SU-DHL-6 (cell line): ENCODE results near the gene PIGR.

Experiments used
- EZH2phosphoT487 ChIP-seq: fragments of 200-600 bp; sonication (generic), shearing (Covaris generic); conservative IDR thresholded peaks from 2 replicates; pipeline ENCODE4 v1.6.1; 2018; ENCODE audit warnings: mild to moderate bottlenecking, antibody characterized with exemption, low read length, moderate library complexity, mixed read lengths
- TF ChIP-seq, protein P1 (sequence below): fragments of 200-600 bp; sonication (generic); IDR thresholded peaks from one replicate; pipeline ENCODE4 v1.5.1; 2017; ENCODE audit warnings: antibody characterized with exemption, mild to moderate bottlenecking, low read length, moderate library complexity; ENCODE audit not compliant: insufficient read depth, poor library complexity, severe bottlenecking

- TF ChIP-seq, protein P1, sequence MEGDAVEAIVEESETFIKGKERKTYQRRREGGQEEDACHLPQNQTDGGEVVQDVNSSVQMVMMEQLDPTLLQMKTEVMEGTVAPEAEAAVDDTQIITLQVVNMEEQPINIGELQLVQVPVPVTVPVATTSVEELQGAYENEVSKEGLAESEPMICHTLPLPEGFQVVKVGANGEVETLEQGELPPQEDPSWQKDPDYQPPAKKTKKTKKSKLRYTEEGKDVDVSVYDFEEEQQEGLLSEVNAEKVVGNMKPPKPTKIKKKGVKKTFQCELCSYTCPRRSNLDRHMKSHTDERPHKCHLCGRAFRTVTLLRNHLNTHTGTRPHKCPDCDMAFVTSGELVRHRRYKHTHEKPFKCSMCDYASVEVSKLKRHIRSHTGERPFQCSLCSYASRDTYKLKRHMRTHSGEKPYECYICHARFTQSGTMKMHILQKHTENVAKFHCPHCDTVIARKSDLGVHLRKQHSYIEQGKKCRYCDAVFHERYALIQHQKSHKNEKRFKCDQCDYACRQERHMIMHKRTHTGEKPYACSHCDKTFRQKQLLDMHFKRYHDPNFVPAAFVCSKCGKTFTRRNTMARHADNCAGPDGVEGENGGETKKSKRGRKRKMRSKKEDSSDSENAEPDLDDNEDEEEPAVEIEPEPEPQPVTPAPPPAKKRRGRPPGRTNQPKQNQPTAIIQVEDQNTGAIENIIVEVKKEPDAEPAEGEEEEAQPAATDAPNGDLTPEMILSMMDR = no peak
- TF ChIP-seq EZH2phosphoT487 = no peak
These were observed 8.4 kb upstream of the PIGR start for GRCh38 chr1:206954459-206955342.
